Hepatocyte (in vitro differentiated cells): ENCODE data around the gene KIF13A. TPM values are rescaled to one million over a fixed set of nuclear protein-coding genes. Genes with fewer than 3 reads are reported as not detected.
"Not testable (repeated sequence)": the region's sequence is repeated elsewhere in the genome, so short reads cannot be mapped to it uniquely, and the experiment has no call there.

Source experiments
- DNase-seq: peaks from one replicate; pipeline ENCODE4 v3.0.0-alpha.2; 2016; ENCODE audit warnings: low spot score
- H2AFZ ChIP-seq: fragments of 200-600 bp; sonication (generic); 2 replicates; pipeline ENCODE4 v1.6.0; 2016; ENCODE audit warnings: antibody characterized with exemption, mild to moderate bottlenecking
- H3K27ac ChIP-seq: fragments of 200-600 bp; sonication (generic); 2 replicates; pipeline ENCODE4 v1.5.1; 2016; ENCODE audit warnings: mild to moderate bottlenecking
- H3K27me3 ChIP-seq: fragments of 200-600 bp; sonication (generic); 2 replicates; pipeline ENCODE4 v1.6.1; 2016
- H3K36me3 ChIP-seq: fragments of 200-600 bp; sonication (generic); replicated peaks from 2 replicates; pipeline ENCODE4 v1.5.1; 2016; ENCODE audit warnings: low read depth; ENCODE audit not compliant: insufficient read depth
- H3K4me1 ChIP-seq: fragments of 200-600 bp; sonication (generic); 2 replicates; pipeline ENCODE4 v1.5.1; 2016; ENCODE audit warnings: mild to moderate bottlenecking, moderate library complexity; ENCODE audit not compliant: insufficient read depth
- H3K4me2 ChIP-seq: fragments of 200-600 bp; sonication (generic); 2 replicates; pipeline ENCODE4 v1.6.0; 2016
- H3K4me3 ChIP-seq: fragments of 200-600 bp; sonication (generic); 2 replicates; pipeline ENCODE4 v1.5.1; 2016; ENCODE audit warnings: mild to moderate bottlenecking
- H3K79me2 ChIP-seq: fragments of 200-600 bp; sonication (generic); 2 replicates; pipeline ENCODE4 v1.6.0; 2017; ENCODE audit warnings: mild to moderate bottlenecking
- H3K9me2 ChIP-seq: fragments of 200-600 bp; sonication (generic); replicated peaks from 2 replicates; pipeline ENCODE4 v1.6.0; 2017; ENCODE audit warnings: mild to moderate bottlenecking; ENCODE audit not compliant: insufficient read depth
- H3K9me3 ChIP-seq: fragments of 200-600 bp; sonication (generic); 2 replicates; pipeline ENCODE4 v1.5.1; 2016; ENCODE audit warnings: low read depth, mild to moderate bottlenecking
- H4K20me1 ChIP-seq: fragments of 200-600 bp; sonication (generic); 2 replicates; pipeline ENCODE4 v1.6.0; 2016; ENCODE audit warnings: mild to moderate bottlenecking; ENCODE audit not compliant: insufficient read depth, poor library complexity, severe bottlenecking
- EZH2 ChIP-seq: fragments of 200-600 bp; sonication (generic); IDR thresholded peaks from 2 replicates; pipeline ENCODE4 v1.6.1; 2016; ENCODE audit warnings: antibody characterized with exemption, mild to moderate bottlenecking, borderline replicate concordance
- EZH2phosphoT487 ChIP-seq: fragments of 200-600 bp; sonication (generic); IDR thresholded peaks from one replicate; pipeline ENCODE4 v1.6.1; 2018; ENCODE audit warnings: antibody characterized with exemption, mild to moderate bottlenecking, low read depth, moderate library complexity; ENCODE audit not compliant: unreplicated experiment, severe bottlenecking
- WGBS: methylation state at CpG from one replicate; pipeline ENCODE4 v1.1.6; 2016; ENCODE audit warnings: low lambda C conversion rate; ENCODE audit errors: missing lambda C conversion rate; 5-methylcytosine and 5-hydroxymethylcytosine counted together
- polyA plus RNA-seq: library from polyadenylated mRNA; unstranded; fragments of >200 nt; fragmentation: Nextera tagmentation; extraction: Ambion mirVana; gene quantifications from 2 replicates; pipeline ENCODE4 v1.2.1, GENCODE V29; 2016
- total RNA-seq: library from RNA; depleted of rRNA; stranded (reverse); fragments of >200 nt; gene quantifications from 2 replicates; pipeline ENCODE4 v1.2.3, GENCODE V29; 2014
- TF ChIP-seq, protein P1 (sequence below): fragments of 200-600 bp; sonication (generic); IDR thresholded peaks from 2 replicates; pipeline ENCODE4 v1.5.1; 2016; ENCODE audit warnings: antibody characterized with exemption, mild to moderate bottlenecking; ENCODE audit not compliant: poor library complexity

The KIF13A gene
- total and polyA plus RNA-seq, 2 experiments from 2014 or later: 13.0 to 27.9 TPM

GRCh38 chr6:17816921-17817611 lies 170.4 kb downstream of the KIF13A start:
- peak overlapping the region; percentile 63 for H3K27ac ChIP-seq
- 76% methylated on average over 14 of the region's 14 CpGs for WGBS
- DNase-seq: peak; percentile 22
- H3K4me1 ChIP-seq: peaks cover 4% of the 10 kb centered on the region
- no peaks in the 10 kb centered on the region for H3K79me2 ChIP-seq
- TF ChIP-seq, protein P1, sequence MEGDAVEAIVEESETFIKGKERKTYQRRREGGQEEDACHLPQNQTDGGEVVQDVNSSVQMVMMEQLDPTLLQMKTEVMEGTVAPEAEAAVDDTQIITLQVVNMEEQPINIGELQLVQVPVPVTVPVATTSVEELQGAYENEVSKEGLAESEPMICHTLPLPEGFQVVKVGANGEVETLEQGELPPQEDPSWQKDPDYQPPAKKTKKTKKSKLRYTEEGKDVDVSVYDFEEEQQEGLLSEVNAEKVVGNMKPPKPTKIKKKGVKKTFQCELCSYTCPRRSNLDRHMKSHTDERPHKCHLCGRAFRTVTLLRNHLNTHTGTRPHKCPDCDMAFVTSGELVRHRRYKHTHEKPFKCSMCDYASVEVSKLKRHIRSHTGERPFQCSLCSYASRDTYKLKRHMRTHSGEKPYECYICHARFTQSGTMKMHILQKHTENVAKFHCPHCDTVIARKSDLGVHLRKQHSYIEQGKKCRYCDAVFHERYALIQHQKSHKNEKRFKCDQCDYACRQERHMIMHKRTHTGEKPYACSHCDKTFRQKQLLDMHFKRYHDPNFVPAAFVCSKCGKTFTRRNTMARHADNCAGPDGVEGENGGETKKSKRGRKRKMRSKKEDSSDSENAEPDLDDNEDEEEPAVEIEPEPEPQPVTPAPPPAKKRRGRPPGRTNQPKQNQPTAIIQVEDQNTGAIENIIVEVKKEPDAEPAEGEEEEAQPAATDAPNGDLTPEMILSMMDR: peak; percentile 19
- no peak for TF ChIP-seq EZH2phosphoT487
- H3K27me3 ChIP-seq: no peaks in the 10 kb centered on the region
- H2AFZ ChIP-seq: no peak overlapping the region
- no peaks in the 10 kb centered on the region for H3K9me3 ChIP-seq
- no peak overlapping the region for H3K4me2 ChIP-seq
- H3K9me2 ChIP-seq: no peaks in the 10 kb centered on the region
- no peaks in the 10 kb centered on the region for H4K20me1 ChIP-seq
- H3K4me3 ChIP-seq: no peak overlapping the region
- H3K36me3 ChIP-seq: no peaks in the 10 kb centered on the region

DNA sequence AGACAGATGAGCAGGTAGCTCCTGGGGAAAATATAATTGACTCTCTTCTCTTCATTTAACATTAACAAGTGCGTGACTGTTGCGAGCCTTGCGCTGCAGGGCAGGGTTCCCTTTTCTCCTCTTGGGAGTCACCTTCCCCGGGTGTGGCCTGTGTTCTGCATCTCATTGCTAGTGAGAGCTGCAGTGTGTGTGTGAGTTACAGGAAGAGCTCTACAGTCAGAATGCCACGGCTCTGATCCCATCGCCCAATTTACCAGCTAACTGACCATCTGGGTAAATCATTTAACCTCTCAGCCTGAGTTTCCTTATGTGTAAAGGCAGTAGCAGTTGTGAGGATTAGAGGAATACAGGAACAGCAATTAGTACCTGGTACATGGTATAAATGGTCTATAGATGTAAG lies 173.9 kb downstream of the KIF13A start:
- peaks cover 4% of the 10 kb centered on the region for H3K4me1 ChIP-seq
- H3K9me2 ChIP-seq: no peaks in the 10 kb centered on the region
- H3K79me2 ChIP-seq: no peaks in the 10 kb centered on the region
- H3K9me3 ChIP-seq: no peaks in the 10 kb centered on the region
- H3K27ac ChIP-seq: no peak overlapping the region
- TF ChIP-seq EZH2phosphoT487 (no peak), EZH2 (no peak)
- TF ChIP-seq, protein P1: no peak
- WGBS: 97% methylated on average over 6 of the region's 6 CpGs
- no peaks in the 10 kb centered on the region for H4K20me1 ChIP-seq
- no peak overlapping the region for H3K4me2 ChIP-seq
- no peaks in the 10 kb centered on the region for H3K27me3 ChIP-seq
- H3K36me3 ChIP-seq: peaks cover 3% of the 10 kb centered on the region
- no peak overlapping the region for H3K4me3 ChIP-seq
- no peak overlapping the region for H2AFZ ChIP-seq
- DNase-seq: no peak

DNA sequence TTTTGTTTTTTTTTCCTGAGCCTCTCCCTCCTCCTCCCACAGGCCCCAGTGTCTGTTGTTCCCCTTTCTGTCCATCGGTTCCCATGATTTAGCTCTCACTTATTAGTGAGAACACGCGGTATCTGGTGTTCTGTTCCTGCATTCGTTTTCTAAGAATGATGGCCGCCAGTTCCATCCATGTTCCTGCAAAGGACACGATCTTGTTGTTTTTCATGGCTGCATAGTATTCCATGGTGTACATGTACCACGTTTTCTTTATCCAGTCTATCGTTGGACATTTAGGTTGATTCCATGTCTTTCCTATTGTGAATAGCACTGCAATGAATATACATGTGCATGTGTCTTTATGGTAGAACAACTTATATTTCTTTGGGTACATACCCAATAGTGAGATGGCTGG lies 175.1 kb downstream of the KIF13A start:
- Histone ChIP-seq H2AFZ (no peak overlapping the region), H3K4me3 (no peak overlapping the region), H3K27ac (no peak overlapping the region), H3K27me3 (no peaks in the 10 kb centered on the region), H3K79me2 (no peaks in the 10 kb centered on the region), H3K4me2 (no peak overlapping the region), H4K20me1 (no peaks in the 10 kb centered on the region), H3K9me3 (no peaks in the 10 kb centered on the region), H3K36me3 (peaks cover 5% of the 10 kb centered on the region), H3K4me1 (peaks cover 4% of the 10 kb centered on the region), H3K9me2 (no peaks in the 10 kb centered on the region)
- DNase-seq: no peak
- TF ChIP-seq, protein P1: no peak
- TF ChIP-seq EZH2phosphoT487: no peak
- no peak for TF ChIP-seq EZH2
- 98% methylated on average over 8 of the region's 8 CpGs for WGBS

GRCh38 chr6:17808609-17809008 lies 178.8 kb downstream of the KIF13A start:
- TF ChIP-seq, protein P1: no peak
- TF ChIP-seq EZH2phosphoT487 (no peak), EZH2 (no peak)
- no peaks in the 10 kb centered on the region for H4K20me1 ChIP-seq
- H3K4me1 ChIP-seq: no peaks in the 10 kb centered on the region
- no peak overlapping the region for H3K4me3 ChIP-seq
- no peak overlapping the region for H2AFZ ChIP-seq
- H3K36me3 ChIP-seq: peaks cover 9% of the 10 kb centered on the region
- no peak overlapping the region for H3K4me2 ChIP-seq
- H3K9me2 ChIP-seq: no peaks in the 10 kb centered on the region
- H3K79me2 ChIP-seq: no peaks in the 10 kb centered on the region
- DNase-seq: no peak
- no peak overlapping the region for H3K27ac ChIP-seq
- no peaks in the 10 kb centered on the region for H3K27me3 ChIP-seq
- H3K9me3 ChIP-seq: no peaks in the 10 kb centered on the region
- 93% methylated on average over 5 of the region's 5 CpGs for WGBS

GRCh38 chr6:17807431-17807830 lies 180.0 kb downstream of the KIF13A start:
- not testable (repeated sequence) for H3K4me2 ChIP-seq, H3K4me1 ChIP-seq, H3K27me3 ChIP-seq, H3K79me2 ChIP-seq, H2AFZ ChIP-seq, H3K9me3 ChIP-seq, H3K27ac ChIP-seq, DNase-seq, H3K36me3 ChIP-seq, H4K20me1 ChIP-seq, H3K4me3 ChIP-seq, H3K9me2 ChIP-seq
- WGBS: 92% methylated on average over 5 of the region's 5 CpGs
